Activated CD8-positive, alpha-beta memory T cell treated with anti-CD3 and anti-CD28 coated beads for 1 hour (primary cell): ENCODE data around the gene SLC17A9.

Experiments used
- DNase-seq, 2 donors: peaks; one replicate each; pipeline ENCODE4 v3.0.0-alpha.2; 2020; ENCODE audit warnings: low read depth in 1 of 2; ENCODE audit errors: extremely low read depth in 1 of 2

SLC17A9 gene

GRCh38 chr20:63015147-63015661 lies 62.7 kb downstream of the SLC17A9 start:
- DNase-seq, result no peak

GRCh38 chr20:63015662-63016361 lies 63.3 kb downstream of the SLC17A9 start:
- no peak for DNase-seq

- no peak for DNase-seq
These were observed 64.1 kb downstream of the SLC17A9 start for GRCh38 chr20:63016514-63017075.

GRCh38 chr20:63017076-63017825 lies 64.7 kb downstream of the SLC17A9 start:
- DNase-seq, result no peak

- DNase-seq, result no peak
These were observed 65.4 kb downstream of the SLC17A9 start for GRCh38 chr20:63017826-63018411.
